ENCODE measurements around the gene TMEM184B. TPM values are rescaled to one million over a fixed set of nuclear protein-coding genes. Genes with fewer than 3 reads are reported as not detected.

The TMEM184B gene
- total RNA-seq, 1 experiment from 2014 or later = 89.7 TPM

DNA sequence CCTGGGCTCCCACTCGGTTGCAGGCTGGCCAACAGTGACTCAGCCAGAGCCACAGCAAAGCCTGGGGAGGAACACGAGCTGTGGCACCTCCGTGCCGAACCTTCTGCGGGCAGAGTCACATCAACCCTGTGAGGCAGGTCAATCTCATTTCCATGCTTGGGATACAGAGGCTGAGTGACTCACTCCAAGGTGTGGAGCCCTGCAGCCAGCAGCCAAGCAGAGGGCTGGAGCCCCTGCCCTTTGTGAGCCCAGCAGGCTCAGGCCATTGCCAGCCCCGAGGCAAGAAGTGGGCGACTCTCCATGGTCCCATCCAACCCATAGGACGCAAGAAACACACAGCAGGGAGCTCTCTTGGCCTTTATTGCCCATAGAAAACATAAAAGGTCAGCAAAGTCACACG, 23.1 kb upstream of the TMEM184B start (continued):
- TF ChIP-seq ZNF532 (CRISPR knock-in tag; IDR thresholded peaks at IDR 0.05; ENCODE audit: borderline replicate concordance) (no peak), MAX (CRISPR knock-in tag; IDR thresholded peaks at IDR 0.05) (no peak), NR1H2 (CRISPR knock-in tag; IDR thresholded peaks at IDR 0.05) (no peak), AR (CRISPR knock-in tag; IDR thresholded peaks at IDR 0.05) (no peak), GABPB1 (CRISPR knock-in tag; IDR thresholded peaks at IDR 0.05) (no peak), USF2 (CRISPR knock-in tag; IDR thresholded peaks at IDR 0.05) (no peak), OVOL2 (CRISPR knock-in tag; IDR thresholded peaks at IDR 0.05; ENCODE audit: borderline replicate concordance) (no peak)
- TF ChIP-seq, protein P1, sequence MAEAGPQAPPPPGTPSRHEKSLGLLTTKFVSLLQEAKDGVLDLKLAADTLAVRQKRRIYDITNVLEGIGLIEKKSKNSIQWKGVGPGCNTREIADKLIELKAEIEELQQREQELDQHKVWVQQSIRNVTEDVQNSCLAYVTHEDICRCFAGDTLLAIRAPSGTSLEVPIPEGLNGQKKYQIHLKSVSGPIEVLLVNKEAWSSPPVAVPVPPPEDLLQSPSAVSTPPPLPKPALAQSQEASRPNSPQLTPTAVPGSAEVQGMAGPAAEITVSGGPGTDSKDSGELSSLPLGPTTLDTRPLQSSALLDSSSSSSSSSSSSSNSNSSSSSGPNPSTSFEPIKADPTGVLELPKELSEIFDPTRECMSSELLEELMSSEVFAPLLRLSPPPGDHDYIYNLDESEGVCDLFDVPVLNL (CRISPR knock-in tag; IDR thresholded peaks at IDR 0.05; ENCODE audit: borderline replicate concordance, low read depth) = no peak

- Mint-ChIP-seq H3K4me1 (peaks cover 10% of the 10 kb centered on the region), H3K9me3 (no peaks in the 10 kb centered on the region), H3K27ac (no peak overlapping the region), H3K4me3 (no peak overlapping the region), H3K27me3 (ENCODE audit: low read depth) (no peaks in the 10 kb centered on the region), H3K36me3 (peaks cover 60% of the 10 kb centered on the region)
- CTCF ChIA-PET = interaction anchor here (0.6 kb wide), 2 partner anchors 10 to 33 kb away, joined by 3 read pairs; no protein-coding TSS in a partner anchor
- ATAC-seq (no peak), DNase-seq (ENCODE audit: low spot score) (no peak)
- POLR2A ChIA-PET = no interaction called here
- no peak for TF ChIP-seq E2F1 (CRISPR knock-in tag; IDR thresholded peaks at IDR 0.05)
- no peak for TF ChIP-seq TEAD1 (CRISPR knock-in tag; IDR thresholded peaks at IDR 0.05)
- TF ChIP-seq ZNF532 (CRISPR knock-in tag; IDR thresholded peaks at IDR 0.05; ENCODE audit: borderline replicate concordance) = no peak
- TF ChIP-seq NFATC4 (CRISPR knock-in tag; IDR thresholded peaks at IDR 0.05) = no peak
- TF ChIP-seq GRHL2 (CRISPR knock-in tag; IDR thresholded peaks at IDR 0.05; ENCODE audit: insufficient replicate concordance, severe bottlenecking) = no peak
- no peak for TF ChIP-seq NR3C1 (CRISPR knock-in tag; conservative IDR thresholded peaks at IDR 0.05; ENCODE audit: low read depth)
- no peak for TF ChIP-seq GTF2I (CRISPR knock-in tag; conservative IDR thresholded peaks at IDR 0.05)
- no peak for TF ChIP-seq AR (CRISPR knock-in tag; IDR thresholded peaks at IDR 0.05)
These were observed 22.5 kb upstream of the TMEM184B start for GRCh38 chr22:38295339-38295738.

Data from WTC11 (cell line).